NCI-H748 (cell line): ENCODE data around the gene MARCKSL1.
"Not testable (repeated sequence)": the region's sequence is repeated elsewhere in the genome, so short reads cannot be mapped to it uniquely, and the experiment has no call there.

ENCODE experiments used
- DNase-seq: peaks from one replicate; lab custom pipeline; 2025; ENCODE audit not compliant: unreplicated experiment; lab: John Stamatoyannopoulos, UW

MARCKSL1 gene

GRCh38 chr1:32334274-32334861, 1.7 kb downstream of the MARCKSL1 start:
- no peak for DNase-seq

- no peak for DNase-seq
These were observed 2.6 kb downstream of the MARCKSL1 start for GRCh38 chr1:32333251-32333963.

GRCh38 chr1:32332290-32333079, 3.5 kb downstream of the MARCKSL1 start:
- peak; percentile 33 for DNase-seq

GRCh38 chr1:32331549-32331948, 4.5 kb downstream of the MARCKSL1 start:
- DNase-seq: no peak

- no peak for DNase-seq
These were observed 5.4 kb downstream of the MARCKSL1 start for GRCh38 chr1:32330558-32331151.

GRCh38 chr1:32329931-32330466, 6.0 kb downstream of the MARCKSL1 start:
- DNase-seq: no peak

- no peak for DNase-seq
These were observed 8.8 kb downstream of the MARCKSL1 start for GRCh38 chr1:32327204-32327603.

GRCh38 chr1:32321712-32322291, 14.2 kb downstream of the MARCKSL1 start:
- no peak for DNase-seq

GRCh38 chr1:32318127-32318869, 17.7 kb downstream of the MARCKSL1 start:
- DNase-seq: no peak

- no peak for DNase-seq
These were observed 19.1 kb downstream of the MARCKSL1 start for GRCh38 chr1:32316903-32317277.

GRCh38 chr1:32311709-32312393, 24.2 kb downstream of the MARCKSL1 start:
- no peak for DNase-seq

- DNase-seq: no peak
These were observed 26.1 kb downstream of the MARCKSL1 start for GRCh38 chr1:32309960-32310359.

- no peak for DNase-seq
These were observed 28.7 kb downstream of the MARCKSL1 start for GRCh38 chr1:32307324-32307723.

- no peak for DNase-seq
These were observed 30.7 kb downstream of the MARCKSL1 start for GRCh38 chr1:32305310-32305709.

GRCh38 chr1:32303997-32304622, 31.9 kb downstream of the MARCKSL1 start:
- no peak for DNase-seq

- DNase-seq: no peak
These were observed 32.7 kb downstream of the MARCKSL1 start for GRCh38 chr1:32303358-32303757.

- no peak for DNase-seq
These were observed 36.7 kb downstream of the MARCKSL1 start for GRCh38 chr1:32299327-32299726.

- DNase-seq: not testable (repeated sequence)
These were observed 37.8 kb downstream of the MARCKSL1 start for GRCh38 chr1:32298211-32298610.
